GM18526 (cell line): ENCODE measurements around the gene CYB5B.

Source experiments
- POLR2A ChIP-seq: IDR thresholded peaks from 3 replicates; pipeline ENCODE4 v1.6.1; 2011; ENCODE audit not compliant: insufficient read length; ENCODE audit errors: extremely low read depth

The CYB5B gene

DNA sequence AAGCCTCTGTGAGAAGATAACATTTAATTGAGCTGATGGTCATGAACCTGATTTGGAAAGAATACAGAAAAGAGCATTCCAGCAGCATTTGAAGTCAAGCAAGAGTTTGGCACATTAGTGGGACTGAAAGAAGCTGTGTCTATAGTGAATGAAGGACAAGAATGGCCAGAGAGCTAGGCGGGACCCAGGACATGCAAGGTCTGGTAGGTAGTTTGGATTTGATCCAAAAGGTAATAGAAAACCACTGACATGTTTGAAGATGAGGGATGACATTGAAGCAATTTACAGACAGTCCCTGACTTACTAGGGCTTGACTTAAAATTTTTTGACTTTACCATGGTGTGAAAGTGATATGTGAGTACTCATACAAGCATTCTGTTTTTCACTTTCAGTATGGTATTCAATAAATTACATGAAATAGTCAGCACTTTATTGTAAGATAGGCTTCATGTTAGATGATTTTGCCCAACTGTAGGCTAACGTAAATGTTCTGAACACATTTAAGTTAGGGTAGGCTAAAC lies 7.6 kb downstream of the CYB5B start:
- TF ChIP-seq POLR2A = no peak

DNA sequence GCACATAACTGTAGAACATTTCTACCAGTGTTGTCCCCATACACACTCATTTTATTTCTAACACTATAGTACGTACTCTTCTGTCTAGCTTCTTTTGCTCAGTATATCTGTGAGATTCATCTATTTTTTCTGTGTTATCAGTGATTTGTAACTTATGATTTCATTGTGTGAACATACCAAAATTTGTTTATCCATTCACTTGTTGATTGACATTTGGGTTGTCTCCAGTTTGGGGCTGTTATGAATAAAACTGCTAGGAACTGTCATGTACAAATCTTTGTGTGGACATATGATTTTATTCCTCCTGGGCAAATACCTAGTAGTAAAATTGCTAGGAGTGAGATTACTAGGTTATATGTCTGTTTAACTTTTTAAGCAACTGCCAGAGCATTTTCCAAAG lies 9.6 kb downstream of the CYB5B start:
- TF ChIP-seq POLR2A = no peak

DNA sequence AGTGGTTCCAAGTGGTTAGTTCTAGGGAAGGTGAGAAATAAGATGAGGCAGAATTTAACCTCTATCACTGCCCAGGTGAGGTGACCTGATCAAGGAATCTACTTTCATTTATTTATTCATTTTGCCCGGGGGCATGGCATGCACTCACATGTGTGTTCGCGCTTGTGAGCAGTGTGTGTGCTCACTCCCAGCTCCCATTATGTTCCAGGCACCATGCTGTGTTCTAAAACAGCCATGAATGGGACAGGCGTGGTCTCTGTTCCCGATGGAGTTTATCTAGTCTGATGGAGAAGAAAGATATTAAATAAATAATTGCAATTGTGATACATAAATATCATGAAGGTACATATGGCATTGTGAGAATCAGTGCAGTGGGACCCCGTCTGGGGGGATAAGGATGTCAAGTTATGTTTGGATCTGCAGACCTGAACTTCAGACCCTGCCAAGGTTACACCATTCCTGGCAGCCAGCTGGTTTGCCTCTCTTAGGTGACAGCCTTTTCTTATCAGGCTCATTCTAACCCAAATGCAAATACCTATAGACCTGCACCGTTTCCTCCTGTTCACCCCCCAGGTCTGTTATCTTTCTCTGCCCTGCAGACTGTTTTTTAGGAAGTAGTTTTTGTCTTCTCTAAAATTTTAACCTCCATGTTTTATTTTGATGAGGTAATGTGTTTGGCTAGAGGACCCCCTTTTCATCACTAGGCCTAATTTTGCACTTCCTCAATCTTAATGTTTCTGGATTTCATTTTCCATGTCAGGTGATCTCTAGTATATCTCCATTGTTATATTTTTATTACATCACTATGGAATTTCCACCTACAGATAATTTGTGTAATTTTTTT lies 11.8 kb downstream of the CYB5B start:
- TF ChIP-seq POLR2A = no peak

DNA sequence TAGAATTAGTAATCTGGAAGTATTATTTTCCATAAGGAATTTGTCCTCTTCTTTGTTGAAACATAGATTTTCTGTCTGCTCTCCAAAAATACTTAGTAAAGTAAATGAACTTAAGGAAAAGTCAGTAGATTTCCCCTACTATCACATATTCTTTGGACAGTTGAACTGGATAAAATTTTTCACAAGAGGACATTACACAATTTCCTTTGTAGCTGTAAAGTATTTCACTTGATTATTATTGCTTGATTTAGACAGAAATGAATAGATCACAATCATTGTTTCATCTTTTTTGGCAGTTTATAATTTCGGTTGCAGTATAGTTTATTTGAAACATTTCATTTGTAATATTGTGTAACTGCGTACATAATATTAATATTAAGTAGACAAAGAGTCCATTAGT lies 12.5 kb downstream of the CYB5B start:
- TF ChIP-seq POLR2A = no peak

DNA sequence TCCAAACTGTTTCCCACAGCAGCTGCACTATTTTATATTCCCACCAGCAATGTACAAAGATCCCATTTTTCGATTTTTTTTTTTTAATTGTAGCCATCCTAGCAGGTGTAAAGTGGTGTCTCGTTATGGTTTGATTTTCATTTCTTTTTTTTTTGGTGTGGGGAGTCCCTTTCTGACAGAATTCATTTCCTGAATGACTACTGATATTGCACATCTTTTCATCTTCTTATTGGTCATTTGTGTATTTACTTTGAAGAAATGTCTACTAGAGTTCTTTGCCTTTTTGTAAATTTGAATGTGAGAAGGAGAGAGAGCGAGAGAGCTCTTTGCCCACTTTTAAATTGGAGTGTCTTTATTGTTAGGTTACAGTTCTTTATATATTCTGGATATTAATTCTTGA lies 14.0 kb downstream of the CYB5B start:
- no peak for TF ChIP-seq POLR2A

DNA sequence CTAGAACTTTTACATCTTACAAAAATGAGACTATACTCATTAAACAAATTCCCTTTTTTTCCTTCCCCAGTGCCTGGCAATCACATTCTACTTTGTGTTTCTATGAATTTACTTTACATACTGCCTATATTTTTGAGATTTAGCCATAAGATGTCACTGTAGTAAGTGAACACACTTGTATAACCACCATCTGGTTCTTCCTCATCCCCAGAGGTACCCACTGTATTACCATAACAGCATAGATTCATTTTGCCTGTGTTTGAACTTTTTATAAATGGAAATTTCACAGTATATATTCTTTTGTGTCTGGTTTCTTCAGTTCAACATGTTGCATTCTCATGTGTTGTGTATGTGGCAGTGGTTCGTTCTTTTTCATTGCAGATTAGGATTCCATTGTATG lies 15.8 kb downstream of the CYB5B start:
- TF ChIP-seq POLR2A = no peak

DNA sequence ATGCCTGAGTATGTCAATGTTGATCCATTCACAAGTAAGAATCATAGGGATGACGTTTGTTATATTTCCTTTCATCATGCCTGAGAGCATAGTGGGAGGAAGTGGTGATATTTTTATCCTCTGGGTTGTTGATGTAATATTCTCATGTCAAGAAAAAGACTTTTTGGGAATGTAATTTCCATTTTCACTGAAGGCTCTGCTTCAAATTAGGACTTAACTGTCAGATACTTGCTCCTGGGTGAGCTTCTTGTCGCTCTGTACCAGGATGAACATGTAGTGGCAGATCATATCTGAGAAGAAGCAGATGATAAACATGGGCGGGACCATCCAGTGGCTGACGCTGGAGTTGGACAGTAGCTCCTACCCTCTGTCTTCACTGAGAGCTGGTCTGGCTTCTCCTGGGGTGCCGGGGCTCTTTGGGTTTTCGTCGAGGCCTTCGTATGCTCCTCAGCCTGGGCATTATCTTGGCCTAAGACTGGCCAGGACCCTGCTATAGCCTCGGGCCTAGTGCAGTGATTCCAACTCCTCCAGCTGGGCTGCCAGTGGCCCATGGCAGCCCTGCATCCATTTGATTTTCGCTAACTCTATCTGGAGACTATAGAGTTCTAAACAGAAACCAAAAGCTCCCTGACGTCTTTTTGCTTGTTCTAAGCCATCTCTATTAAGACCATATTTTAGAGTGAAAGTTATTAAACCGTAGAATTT lies 19.7 kb downstream of the CYB5B start:
- no peak for TF ChIP-seq POLR2A

DNA sequence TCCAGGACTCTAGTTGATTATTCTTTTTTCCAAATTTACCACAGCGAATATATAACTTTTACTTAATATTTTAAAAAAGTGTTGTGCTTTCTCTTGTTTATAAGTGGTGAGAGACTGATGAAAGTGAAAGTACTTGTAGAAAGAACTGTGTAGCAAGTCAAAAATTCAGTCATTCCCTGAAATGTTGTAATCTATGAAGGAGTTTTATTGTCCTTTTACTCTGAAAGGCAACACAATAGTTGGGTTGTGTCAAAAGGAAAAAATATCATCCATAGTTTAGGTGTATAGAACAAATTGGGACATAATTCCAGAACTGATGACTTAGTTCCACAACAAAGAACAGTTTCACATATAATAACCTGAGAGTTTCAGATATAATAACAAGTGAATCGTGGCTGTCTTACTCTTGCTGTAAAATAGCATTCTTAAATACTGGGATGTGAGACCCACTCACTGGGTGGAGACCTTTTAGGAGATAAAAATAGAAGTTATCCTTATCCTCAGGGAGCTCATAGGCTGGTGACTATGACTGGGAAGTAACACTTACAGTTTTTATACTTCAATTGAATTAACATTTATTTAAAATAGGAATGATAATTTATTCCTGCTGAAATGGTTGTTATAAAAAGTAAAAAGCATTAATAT lies 20.6 kb downstream of the CYB5B start:
- no peak for TF ChIP-seq POLR2A

DNA sequence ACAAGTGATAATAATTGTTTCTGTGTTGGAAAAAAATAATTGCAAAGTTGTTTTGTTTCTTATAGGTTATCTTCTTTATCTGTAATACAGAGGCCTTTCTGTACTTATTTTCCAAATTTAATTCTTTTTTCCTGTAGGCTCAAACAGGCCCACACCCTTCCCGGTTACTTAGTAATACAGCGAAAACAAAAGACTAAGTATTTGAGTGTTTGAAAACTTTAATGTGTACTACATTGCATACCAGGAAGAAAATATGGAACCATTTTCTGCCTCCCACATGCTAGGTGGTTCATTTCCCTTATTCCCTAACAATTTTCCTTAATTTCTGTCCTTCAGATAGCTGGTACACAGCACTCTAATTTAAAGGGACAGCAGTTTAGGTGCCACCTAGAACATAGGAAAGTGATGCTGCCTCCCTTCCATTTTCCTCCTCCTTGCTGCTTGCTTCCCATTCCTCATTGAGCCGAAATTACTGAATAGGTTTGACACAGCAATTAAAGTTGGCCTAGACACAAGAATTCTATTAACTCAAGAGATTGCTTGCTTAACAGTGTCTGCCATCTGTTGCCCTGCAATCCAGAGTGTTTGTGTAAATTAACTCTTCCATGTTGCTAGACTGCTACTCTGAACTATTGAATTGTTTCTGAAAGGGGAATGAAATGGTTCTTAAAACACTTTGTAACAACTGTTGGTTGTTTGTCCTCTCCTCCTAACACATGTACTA lies 24.2 kb downstream of the CYB5B start:
- no peak for TF ChIP-seq POLR2A

DNA sequence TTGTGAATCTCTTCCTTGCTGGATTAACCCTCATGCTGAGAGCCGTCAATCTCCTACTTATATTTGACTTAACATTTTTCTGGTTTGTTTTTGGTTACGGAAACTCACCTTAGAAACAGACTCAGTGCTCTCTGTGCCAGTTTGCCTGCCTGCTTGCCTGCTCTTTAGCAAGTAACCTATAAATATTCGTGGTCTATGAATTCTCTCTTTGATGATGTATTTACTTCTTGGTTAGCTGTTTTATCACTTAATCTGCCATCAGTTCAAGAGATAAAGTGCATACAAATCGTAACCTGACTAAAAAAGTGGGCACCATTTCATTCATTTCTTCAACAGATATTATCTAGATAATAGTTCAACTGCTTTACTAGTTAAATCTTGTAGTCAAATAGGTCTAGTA lies 26.7 kb downstream of the CYB5B start:
- no peak for TF ChIP-seq POLR2A

DNA sequence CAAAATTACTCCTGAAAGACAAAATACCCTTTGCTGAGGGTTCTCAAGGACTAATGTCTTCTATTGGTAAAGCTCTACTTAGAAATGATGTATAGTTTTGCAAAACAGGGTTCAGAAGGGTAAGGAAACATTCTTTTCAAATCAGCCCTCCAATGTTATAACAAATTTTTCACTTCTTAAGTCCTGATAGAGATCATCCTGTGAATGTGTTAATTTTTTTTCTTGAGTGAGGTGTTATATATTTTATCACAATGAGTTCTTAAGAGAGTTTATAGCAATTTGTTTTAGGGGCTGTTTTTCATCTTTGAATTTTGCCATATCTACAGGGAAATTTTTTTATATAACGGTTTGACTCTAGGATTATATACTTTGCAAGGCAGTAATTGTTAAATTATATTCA lies 29.5 kb downstream of the CYB5B start:
- no peak for TF ChIP-seq POLR2A

DNA sequence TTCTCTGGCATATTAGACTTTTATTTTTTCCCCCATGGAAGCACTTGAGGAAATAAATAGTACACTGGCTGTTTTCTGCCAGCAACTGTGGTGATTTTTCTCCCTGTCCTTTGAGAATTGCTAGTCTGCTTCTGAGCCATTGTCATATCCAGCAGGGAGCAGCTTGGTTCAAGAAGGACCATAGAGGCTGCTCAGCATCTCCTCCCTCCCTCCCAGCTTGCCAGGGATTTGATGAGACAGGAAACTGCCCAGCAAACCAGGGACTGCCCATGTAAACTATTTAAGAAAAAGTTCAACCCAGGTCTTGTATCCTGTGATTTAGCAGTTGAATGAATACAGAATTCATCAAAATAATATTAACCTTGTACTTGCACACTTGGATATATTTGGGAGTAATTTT lies 39.5 kb downstream of the CYB5B start:
- TF ChIP-seq POLR2A = no peak

DNA sequence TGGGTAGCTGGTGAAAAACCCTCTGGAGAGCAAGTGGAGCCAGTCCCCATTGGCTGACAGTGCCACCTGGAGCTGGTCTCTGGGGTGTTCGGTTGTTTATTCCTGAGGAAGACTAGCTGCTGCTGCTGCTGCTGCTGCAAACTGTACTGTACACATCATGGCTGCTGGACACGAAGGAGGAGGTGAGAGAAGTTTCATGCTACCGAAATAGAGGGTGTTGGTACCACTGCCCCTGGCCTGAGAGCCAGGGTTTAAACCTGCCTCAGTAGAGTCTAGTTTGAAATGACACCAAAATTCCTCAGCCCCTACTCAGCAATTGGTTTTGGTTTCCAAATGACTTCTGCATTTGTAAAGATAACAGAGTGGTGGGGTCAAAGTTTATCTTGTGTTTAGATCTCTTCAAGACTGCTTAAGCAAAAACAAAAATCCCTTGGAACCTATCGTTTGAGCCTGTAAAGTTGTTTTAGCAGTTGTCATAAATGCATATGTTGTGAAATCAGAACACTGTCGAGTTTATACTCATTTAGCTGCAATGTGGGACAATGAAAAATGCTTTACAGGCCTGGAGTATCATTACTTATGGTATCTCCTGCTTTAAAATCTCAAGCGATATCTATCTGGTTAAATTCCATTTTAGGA lies 40.8 kb downstream of the CYB5B start:
- TF ChIP-seq POLR2A = no peak

DNA sequence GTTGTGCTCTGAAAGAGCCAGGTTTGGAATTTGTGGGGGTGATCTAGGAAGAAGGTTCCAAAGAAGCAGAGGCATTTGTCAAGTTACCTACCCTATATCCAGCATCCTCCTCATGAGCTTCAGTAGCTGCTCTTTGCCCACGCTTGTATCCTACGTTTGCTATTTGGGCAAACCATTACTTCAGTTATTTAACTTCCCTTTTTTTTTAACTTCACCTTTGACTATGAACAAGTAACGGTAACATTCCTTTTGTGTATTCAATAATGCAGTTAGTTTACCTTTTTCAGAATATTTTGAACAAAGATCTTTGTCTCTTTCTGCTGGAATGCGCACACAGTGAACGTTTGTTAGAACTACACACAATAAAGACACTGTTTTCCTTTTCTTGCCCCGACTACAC lies 41.5 kb downstream of the CYB5B start:
- no peak for TF ChIP-seq POLR2A

DNA sequence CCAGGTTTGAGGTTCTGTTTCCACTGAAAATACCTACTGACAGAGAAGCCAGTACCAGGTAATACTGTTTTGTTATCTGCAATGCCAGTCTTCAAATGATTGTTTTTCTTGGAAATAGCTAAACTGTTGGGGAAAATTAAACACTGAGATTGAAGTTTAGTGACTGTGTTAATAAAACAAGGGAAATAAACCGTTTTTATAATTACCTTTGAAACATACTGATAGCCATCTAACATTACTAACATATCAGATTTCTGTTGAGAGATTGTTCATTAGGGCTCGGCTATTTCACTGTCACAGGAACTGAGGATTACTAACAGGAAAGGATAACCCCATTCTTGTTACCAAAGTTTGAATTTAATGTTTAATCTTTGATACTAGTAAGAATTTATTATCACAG lies 42.1 kb downstream of the CYB5B start:
- no peak for TF ChIP-seq POLR2A
